ENCODE data around the gene PLIN4.

PLIN4 gene

GRCh38 chr19:4487572-4487971, 30.7 kb downstream of the PLIN4 start:
- no peak overlapping the region for H3K4me3 ChIP-seq (ENCODE audit: low read length)
- no peak for DNase-seq (ENCODE audit: low read depth)
- no peak for TF ChIP-seq CTCF (conservative IDR thresholded peaks at IDR 0.05; ENCODE audit: low read length)

- no peak for DNase-seq (ENCODE audit: low read depth)
- H3K4me3 ChIP-seq (ENCODE audit: low read length) = no peak overlapping the region
- TF ChIP-seq CTCF (conservative IDR thresholded peaks at IDR 0.05; ENCODE audit: low read length) = no peak
Measured at GRCh38 chr19:4483385-4483784, 34.9 kb downstream of the PLIN4 start.

- TF ChIP-seq CTCF (conservative IDR thresholded peaks at IDR 0.05; ENCODE audit: low read length) = no peak
- DNase-seq (ENCODE audit: low read depth) = no peak
- no peak overlapping the region for H3K4me3 ChIP-seq (ENCODE audit: low read length)
Measured at GRCh38 chr19:4482721-4483364, 35.4 kb downstream of the PLIN4 start.

- no peak overlapping the region for H3K4me3 ChIP-seq (ENCODE audit: low read length)
- TF ChIP-seq CTCF (conservative IDR thresholded peaks at IDR 0.05; ENCODE audit: low read length) = no peak
- DNase-seq (ENCODE audit: low read depth) = no peak
Measured at GRCh38 chr19:4477034-4477801, 41.1 kb downstream of the PLIN4 start.

GRCh38 chr19:4474514-4475022, 43.7 kb downstream of the PLIN4 start:
- no peak for TF ChIP-seq CTCF (conservative IDR thresholded peaks at IDR 0.05; ENCODE audit: low read length)
- H3K4me3 ChIP-seq (ENCODE audit: low read length) = peak overlapping the region; percentile 74

GRCh38 chr19:4473763-4474513, 44.3 kb downstream of the PLIN4 start:
- TF ChIP-seq CTCF (conservative IDR thresholded peaks at IDR 0.05; ENCODE audit: low read length) = no peak
- H3K4me3 ChIP-seq (ENCODE audit: low read length) = peak overlapping the region; percentile 74
- peak; percentile 8 for DNase-seq (ENCODE audit: low read depth)

More at GRCh38 chr19:4474514-4475022, 43.7 kb downstream of the PLIN4 start:
- peak; percentile 56 for DNase-seq (ENCODE audit: low read depth)
